Esophagus squamous epithelium (tissue), 5 donors: ENCODE data around the gene PPM1F. TPM values are rescaled to one million over a fixed set of nuclear protein-coding genes. Genes with fewer than 3 reads are reported as not detected.

Source experiments
- DNase-seq: peaks from one replicate; lab custom pipeline; 2025; lab: John Stamatoyannopoulos, UW
- H3K27ac ChIP-seq, 4 donors: fragments of 200-600 bp; sonication (generic); one replicate each; pipeline ENCODE4 v1.5.1; 2016 to 2019; ENCODE audit warnings: mild to moderate bottlenecking in 1 of 4
- H3K27me3 ChIP-seq, 4 donors: fragments of 200-600 bp; sonication (generic); 1 replicate in 3 of 4; 2 replicates in 1 of 4; pipeline versions ENCODE4 v1.5.1 to v1.6.0; 2017 to 2021; ENCODE audit warnings: antibody characterized with exemption in 1 of 4
- H3K36me3 ChIP-seq, 3 donors: fragments of 200-600 bp; sonication (generic); one replicate each; pipeline ENCODE4 v1.5.1; 2016 to 2019
- H3K4me1 ChIP-seq, 3 donors: fragments of 200-600 bp; sonication (generic); one replicate each; pipeline ENCODE4 v1.5.1; 2017 to 2019
- H3K4me3 ChIP-seq, 4 donors: fragments of 200-600 bp; sonication (generic); 1 replicate in 3 of 4; 2 replicates in 1 of 4; pipeline ENCODE4 v1.5.1; 2016 to 2019; ENCODE audit warnings: mild to moderate bottlenecking in 2 of 4, moderate library complexity in 1 of 4
- H3K9me3 ChIP-seq, 3 donors: fragments of 200-600 bp; sonication (generic); one replicate each; pipeline ENCODE4 v1.5.1; 2016 to 2019
- POLR2A ChIP-seq, 4 donors: fragments of 450-650 bp; IDR thresholded peaks; one replicate each; pipeline ENCODE4 v1.6.1; 2017; ENCODE audit warnings: antibody characterized with exemption in 4 of 4, mild to moderate bottlenecking in 4 of 4, moderate library complexity in 3 of 4
- WGBS, 2 donors: methylation state at CpG; one replicate each; pipeline ENCODE4 v1.1.5; 2018; 5-methylcytosine and 5-hydroxymethylcytosine counted together
- intact Hi-C: fragments of 100-400 bp; cut with DNase I; formaldehyde crosslinking; loops from one replicate; pipeline ENCODE4 v1.15.0; 2022
- total RNA-seq, 4 donors: library from RNA; depleted of rRNA; stranded (reverse); fragments of >200 nt; gene quantifications; one replicate each; pipeline ENCODE4 v1.1.0, GENCODE V29; 2016
- TF ChIP-seq, protein P1 (sequence below), 6 experiments: fragments of 450-650 bp in 4 of 6; fragments of 200-600 bp in 2 of 6; sonication (generic) in 2 of 6; IDR thresholded peaks; one replicate each; pipeline ENCODE4 v1.5.1; 2016 to 2019; ENCODE audit warnings: antibody characterized with exemption in 6 of 6, mild to moderate bottlenecking in 4 of 6, moderate library complexity in 4 of 6
- donor health status: DM: yes; HTN: yes; CAD: no.

Gene PPM1F
- total RNA-seq, 4 donors from 2014 or later: 22.2 to 39.7 (median 25.9) TPM

DNA sequence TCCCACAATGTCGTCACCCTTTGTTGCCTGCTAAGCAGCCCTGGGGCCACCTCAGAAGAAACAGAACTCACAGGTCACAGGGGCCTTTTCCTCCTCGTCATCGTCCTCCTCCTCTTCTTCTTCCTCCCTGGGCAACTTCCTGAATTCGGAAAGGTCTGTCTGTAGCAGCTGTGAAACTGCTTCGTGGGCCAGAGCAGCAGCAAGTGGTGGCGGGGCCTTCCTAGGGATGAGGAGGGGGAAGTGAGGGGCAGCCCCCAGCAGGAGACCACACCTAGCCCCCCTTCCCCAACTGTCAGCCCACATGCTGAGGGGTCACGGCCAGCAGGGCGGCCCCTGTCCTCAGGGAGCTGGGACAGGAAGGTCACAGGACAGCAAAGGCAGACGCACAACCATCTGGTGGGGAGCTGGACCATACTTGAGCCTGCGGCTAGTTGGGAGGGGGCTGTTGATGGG lies 13.2 kb downstream of the PPM1F start:
- Histone ChIP-seq H3K36me3 (peaks cover 3 to 58% (median 10%) of the 10 kb centered on the region in 3 donors), H3K4me3 (no peak overlapping the region), H3K27ac (peak overlapping the region; percentile 92 to 96 (median 96)), H3K9me3 (no peaks in the 10 kb centered on the region), H3K27me3 (no peaks in the 10 kb centered on the region), H3K4me1 (peaks cover 56 to 93% (median 80%) of the 10 kb centered on the region in 3 donors)
- peak in 1 of 4 donors; percentile 21 for TF ChIP-seq POLR2A (IDR thresholded peaks at IDR 0.05)
- TF ChIP-seq, protein P1, sequence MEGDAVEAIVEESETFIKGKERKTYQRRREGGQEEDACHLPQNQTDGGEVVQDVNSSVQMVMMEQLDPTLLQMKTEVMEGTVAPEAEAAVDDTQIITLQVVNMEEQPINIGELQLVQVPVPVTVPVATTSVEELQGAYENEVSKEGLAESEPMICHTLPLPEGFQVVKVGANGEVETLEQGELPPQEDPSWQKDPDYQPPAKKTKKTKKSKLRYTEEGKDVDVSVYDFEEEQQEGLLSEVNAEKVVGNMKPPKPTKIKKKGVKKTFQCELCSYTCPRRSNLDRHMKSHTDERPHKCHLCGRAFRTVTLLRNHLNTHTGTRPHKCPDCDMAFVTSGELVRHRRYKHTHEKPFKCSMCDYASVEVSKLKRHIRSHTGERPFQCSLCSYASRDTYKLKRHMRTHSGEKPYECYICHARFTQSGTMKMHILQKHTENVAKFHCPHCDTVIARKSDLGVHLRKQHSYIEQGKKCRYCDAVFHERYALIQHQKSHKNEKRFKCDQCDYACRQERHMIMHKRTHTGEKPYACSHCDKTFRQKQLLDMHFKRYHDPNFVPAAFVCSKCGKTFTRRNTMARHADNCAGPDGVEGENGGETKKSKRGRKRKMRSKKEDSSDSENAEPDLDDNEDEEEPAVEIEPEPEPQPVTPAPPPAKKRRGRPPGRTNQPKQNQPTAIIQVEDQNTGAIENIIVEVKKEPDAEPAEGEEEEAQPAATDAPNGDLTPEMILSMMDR (IDR thresholded peaks at IDR 0.05): no peak
- intact Hi-C loops: loop anchor here (2.0 to 5.0 kb wide), 2 partner anchors 13 to 227 kb away; partner anchors contain the start of gene PPM1F
- 70% methylated on average over 6 of the region's 10 CpGs; no CpG with 5 or more reads in 1 of the 2 donors for WGBS, 2 donors
- no peak for DNase-seq

DNA sequence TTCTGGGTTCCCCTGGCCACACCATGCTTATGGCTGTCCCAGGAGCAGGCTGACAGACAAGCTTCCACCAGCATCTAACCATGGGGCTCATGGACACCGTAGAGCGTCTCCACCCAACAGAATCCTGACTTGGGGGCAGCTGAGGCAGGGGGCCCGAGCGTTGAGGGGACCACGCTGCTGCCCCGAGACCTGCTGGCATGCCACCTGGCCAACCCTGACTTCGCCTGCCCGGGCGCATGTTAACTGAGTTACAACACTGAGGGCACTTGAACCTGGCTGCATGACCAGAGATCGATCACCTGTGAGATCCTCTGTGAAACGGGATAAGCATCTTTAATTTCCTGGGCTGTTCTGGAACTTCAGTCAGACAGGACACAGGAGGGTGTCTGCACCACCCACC lies 13.7 kb downstream of the PPM1F start:
- no peak for TF ChIP-seq POLR2A (IDR thresholded peaks at IDR 0.05)
- TF ChIP-seq, protein P1 (IDR thresholded peaks at IDR 0.05): no peak
- H3K4me3 ChIP-seq: peak overlapping the region in 3 of 4 donors; percentile 58 to 68 (median 60)
- no peak for DNase-seq
- H3K27me3 ChIP-seq: no peaks in the 10 kb centered on the region
- peak overlapping the region; percentile 92 to 96 (median 96) for H3K27ac ChIP-seq
- H3K4me1 ChIP-seq: peaks cover 54 to 87% (median 74%) of the 10 kb centered on the region in 3 donors
- no peaks in the 10 kb centered on the region for H3K9me3 ChIP-seq
- H3K36me3 ChIP-seq: peaks cover 0 to 58% (median 11%) of the 10 kb centered on the region in 3 donors
- 78% methylated on average over 10 of the region's 11 CpGs; no CpG with 5 or more reads in 1 of the 2 donors for WGBS, 2 donors
- intact Hi-C loops: loop anchor here (2.0 to 5.0 kb wide), 2 partner anchors 14 to 227 kb away; partner anchors contain the start of gene PPM1F

DNA sequence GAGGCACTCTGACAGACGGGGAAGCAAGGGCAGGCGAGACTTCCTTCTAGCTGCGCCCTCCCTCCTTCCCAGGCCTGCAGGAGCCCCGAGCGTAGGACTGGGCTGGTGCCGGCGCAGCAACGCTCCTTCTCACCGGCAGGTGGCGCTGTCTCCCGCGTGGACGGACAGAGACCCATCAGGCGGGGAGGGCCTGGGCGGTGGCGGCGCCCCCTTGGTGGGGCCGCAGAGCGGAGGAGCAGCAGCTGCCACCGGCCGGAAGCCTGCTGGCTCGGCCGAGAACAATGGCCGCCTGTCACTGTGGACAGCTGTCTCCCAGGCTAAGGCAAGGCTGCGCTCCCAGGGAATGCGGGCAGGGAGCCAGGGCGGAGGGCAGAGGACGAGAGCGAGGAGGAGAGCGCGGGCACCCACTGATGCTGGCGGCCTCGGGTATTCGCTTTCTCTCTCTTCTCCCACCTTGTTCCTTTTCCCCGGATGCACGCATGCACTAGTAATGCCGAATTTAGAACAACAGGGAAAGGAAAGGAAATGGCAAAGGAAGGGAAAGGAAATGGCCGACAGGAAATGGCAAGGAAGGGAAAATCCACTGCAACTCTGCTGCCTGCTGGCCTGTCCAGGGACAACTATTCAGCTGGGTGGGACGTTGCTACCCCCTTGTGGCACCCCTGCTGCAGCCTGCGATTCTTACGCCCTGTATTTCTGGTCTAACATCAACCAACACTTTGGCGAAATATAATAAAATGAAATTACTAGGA lies 14.4 kb downstream of the PPM1F start:
- peak; percentile 52 for DNase-seq
- Histone ChIP-seq H3K9me3 (no peaks in the 10 kb centered on the region), H3K27ac (peak overlapping the region; percentile 92 to 96 (median 96)), H3K36me3 (peaks cover 6 to 62% (median 12%) of the 10 kb centered on the region in 3 donors), H3K4me3 (peak overlapping the region; percentile 38 to 68 (median 59)), H3K27me3 (no peaks in the 10 kb centered on the region), H3K4me1 (peaks cover 47 to 81% (median 68%) of the 10 kb centered on the region in 3 donors)
- intact Hi-C loops: loop anchor here (2.0 to 5.0 kb wide), 2 partner anchors 15 to 226 kb away; partner anchors contain the start of gene PPM1F
- TF ChIP-seq POLR2A (IDR thresholded peaks at IDR 0.05): peak in 1 of 4 donors; percentile 37
- TF ChIP-seq, protein P1 (IDR thresholded peaks at IDR 0.05): peak; percentile 97 to 100 (median 100)
- WGBS, 2 donors: 7 to 10% methylated on average over 6 to 17 of the region's 42 CpGs

DNA sequence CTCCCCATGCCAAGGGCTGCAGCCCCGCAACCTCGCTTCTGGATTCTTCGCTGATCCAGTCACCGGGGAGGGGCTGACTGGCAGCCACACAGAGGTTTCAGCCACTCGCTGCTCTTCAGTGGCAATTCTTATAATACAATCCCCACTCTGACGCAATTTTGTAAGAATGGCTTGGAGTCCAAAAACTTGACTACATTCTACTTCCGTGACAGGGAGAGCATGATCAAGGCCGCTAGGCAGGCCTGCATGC lies 14.9 kb downstream of the PPM1F start:
- intact Hi-C loops: loop anchor here (2.0 to 5.0 kb wide), 2 partner anchors 15 to 225 kb away; partner anchors contain the start of gene PPM1F
- peak overlapping the region; percentile 92 to 96 (median 96) for H3K27ac ChIP-seq
- DNase-seq: no peak
- 20% methylated on average over 1 of the region's 8 CpGs; no CpG with 5 or more reads in 1 of the 2 donors for WGBS, 2 donors
- peak overlapping the region; percentile 38 to 68 (median 59) for H3K4me3 ChIP-seq
- peaks cover 11 to 67% (median 17%) of the 10 kb centered on the region in 3 donors for H3K36me3 ChIP-seq
- no peak for TF ChIP-seq POLR2A (IDR thresholded peaks at IDR 0.05)
- peaks cover 42 to 76% (median 63%) of the 10 kb centered on the region in 3 donors for H3K4me1 ChIP-seq
- no peaks in the 10 kb centered on the region for H3K27me3 ChIP-seq
- H3K9me3 ChIP-seq: no peaks in the 10 kb centered on the region

DNA sequence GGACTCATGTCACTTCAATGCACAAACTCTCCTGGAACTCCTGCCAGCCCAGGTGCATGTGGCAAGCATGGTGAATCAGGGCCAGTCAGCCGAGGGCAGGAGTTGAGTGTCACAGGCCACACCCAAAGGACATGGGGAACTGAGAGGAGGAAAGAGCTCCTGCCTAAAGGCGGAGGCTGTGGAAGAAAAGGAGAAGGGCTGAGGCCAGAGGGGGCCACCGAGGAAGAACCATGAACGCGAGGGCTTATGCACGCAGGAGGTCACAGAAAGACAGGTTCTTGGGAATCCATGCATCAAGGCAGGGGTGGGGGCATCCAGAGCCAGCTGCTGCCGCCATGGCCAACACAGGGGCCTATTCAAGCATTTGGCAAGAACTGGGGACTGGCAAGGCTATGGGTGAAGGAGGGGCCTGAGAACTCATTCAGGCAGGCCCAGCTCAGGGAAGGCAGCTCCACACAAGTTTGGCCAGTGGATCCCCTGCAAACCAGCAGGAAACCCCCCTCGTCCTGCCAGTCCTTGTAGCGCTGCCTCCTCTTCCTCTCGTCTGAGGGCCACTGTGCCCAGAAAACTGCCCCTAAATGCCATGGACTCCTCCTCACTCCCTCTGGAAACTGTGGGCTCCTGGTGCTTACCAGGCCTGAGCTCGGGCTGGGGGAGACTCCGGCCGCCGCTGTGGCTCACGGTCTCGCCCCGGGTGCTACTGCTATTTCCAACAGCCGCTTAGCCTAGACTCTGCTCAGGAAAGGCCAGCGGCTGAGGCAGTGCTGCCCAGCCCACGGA lies 15.4 kb downstream of the PPM1F start:
- H3K27me3 ChIP-seq: no peaks in the 10 kb centered on the region
- peaks cover 37 to 70% (median 58%) of the 10 kb centered on the region in 3 donors for H3K4me1 ChIP-seq
- peaks cover 12 to 72% (median 22%) of the 10 kb centered on the region in 3 donors for H3K36me3 ChIP-seq
- peak overlapping the region in 3 of 4 donors; percentile 58 to 68 (median 60) for H3K4me3 ChIP-seq
- intact Hi-C loops: loop anchor here (5.0 kb wide), 1 partner anchor 225 kb away; no protein-coding TSS in a partner anchor
- no peak for DNase-seq
- 46 to 47% methylated on average over 9 to 10 of the region's 20 CpGs for WGBS, 2 donors
- no peak for TF ChIP-seq POLR2A (IDR thresholded peaks at IDR 0.05)
- TF ChIP-seq, protein P1 (IDR thresholded peaks at IDR 0.05): no peak
- H3K27ac ChIP-seq: peak overlapping the region; percentile 92 to 96 (median 96)
- H3K9me3 ChIP-seq: no peaks in the 10 kb centered on the region
